ENCODE data around the gene MBTPS2.

The MBTPS2 gene

DNA sequence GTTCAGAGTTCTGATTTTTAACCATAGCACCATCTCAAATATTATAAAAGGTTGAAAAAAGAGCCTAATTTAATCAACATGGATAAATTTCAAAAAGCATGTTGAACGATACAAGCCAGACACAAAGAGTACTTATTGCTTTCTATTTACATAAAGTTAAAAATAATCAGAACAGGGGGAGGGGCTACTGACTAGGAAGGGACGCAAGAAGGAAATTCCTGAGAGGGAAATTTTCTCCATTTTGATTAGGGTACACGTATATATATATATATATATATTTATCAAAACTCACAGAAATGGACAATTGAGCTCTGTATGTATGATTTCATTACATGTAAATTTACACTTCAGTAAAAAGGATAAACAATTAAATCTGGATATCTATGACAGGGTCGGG, 482 bp upstream of the MBTPS2 start:
- TF ChIP-seq SUZ12 (IDR thresholded peaks at IDR 0.05; ENCODE audit: extremely low read depth, insufficient read depth, insufficient read length), result no peak
- TF ChIP-seq ZNF274 (IDR thresholded peaks at IDR 0.05; ENCODE audit: low read depth, low read length), result no peak
- TF ChIP-seq YY1 (IDR thresholded peaks at IDR 0.05; ENCODE audit: insufficient read depth, insufficient read length), result no peak
- peak overlapping the region; percentile 88 for H3K4me3 ChIP-seq (ENCODE audit: insufficient read length, low read depth)
- H3K27me3 ChIP-seq (ENCODE audit: insufficient read depth, insufficient read length), result no peaks in the 10 kb centered on the region
- H3K4me1 ChIP-seq (ENCODE audit: insufficient read depth, insufficient read length), result no peaks in the 10 kb centered on the region
- H3K9ac ChIP-seq (ENCODE audit: insufficient read length, low read depth), result peak overlapping the region; percentile 99
- no peaks in the 10 kb centered on the region for H3K9me3 ChIP-seq (ENCODE audit: insufficient read depth, low read length)
- DNase-seq (ENCODE audit: low read depth, low spot score), result no peak
- H3K36me3 ChIP-seq (ENCODE audit: insufficient read depth, insufficient read length, low read length), result peaks cover 21% of the 10 kb centered on the region

GRCh38 chrX:21840193-21840545, 752 bp downstream of the MBTPS2 start:
- Histone ChIP-seq H3K4me3 (ENCODE audit: insufficient read length, low read depth) (peak overlapping the region; percentile 88), H3K4me1 (ENCODE audit: insufficient read depth, insufficient read length) (no peaks in the 10 kb centered on the region), H3K36me3 (ENCODE audit: insufficient read depth, insufficient read length, low read length) (peaks cover 32% of the 10 kb centered on the region), H3K9ac (ENCODE audit: insufficient read length, low read depth) (peak overlapping the region; percentile 99), H3K9me3 (ENCODE audit: insufficient read depth, low read length) (no peaks in the 10 kb centered on the region), H3K27me3 (ENCODE audit: insufficient read depth, insufficient read length) (no peaks in the 10 kb centered on the region)
- DNase-seq (ENCODE audit: low read depth, low spot score), result no peak
- TF ChIP-seq ZNF274 (IDR thresholded peaks at IDR 0.05; ENCODE audit: low read depth, low read length) (no peak), SUZ12 (IDR thresholded peaks at IDR 0.05; ENCODE audit: extremely low read depth, insufficient read depth, insufficient read length) (no peak), YY1 (IDR thresholded peaks at IDR 0.05; ENCODE audit: insufficient read depth, insufficient read length) (no peak)

DNA sequence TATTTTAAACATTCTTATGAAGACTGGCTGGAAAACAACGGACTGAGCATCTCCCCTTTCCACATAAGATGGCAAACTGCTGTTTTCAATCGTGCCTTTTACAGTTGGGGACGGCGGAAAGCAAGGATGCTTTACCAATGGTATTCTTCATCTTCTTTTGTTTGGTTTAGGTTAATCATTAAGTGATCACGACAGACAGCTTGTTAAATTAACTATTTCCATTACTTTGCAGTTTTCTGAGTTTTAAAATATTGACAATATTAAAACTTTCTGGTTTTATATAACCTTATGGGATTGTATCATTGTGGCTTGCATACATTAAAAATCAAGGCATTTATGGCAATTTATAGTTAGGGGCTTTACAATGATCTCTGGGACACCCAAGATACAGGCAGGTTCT, 3.8 kb downstream of the MBTPS2 start:
- H3K27me3 ChIP-seq (ENCODE audit: insufficient read depth, insufficient read length), result no peaks in the 10 kb centered on the region
- H3K9me3 ChIP-seq (ENCODE audit: insufficient read depth, low read length), result no peaks in the 10 kb centered on the region
- H3K4me3 ChIP-seq (ENCODE audit: insufficient read length, low read depth), result no peak overlapping the region
- H3K9ac ChIP-seq (ENCODE audit: insufficient read length, low read depth), result no peak overlapping the region
- peaks cover 54% of the 10 kb centered on the region for H3K36me3 ChIP-seq (ENCODE audit: insufficient read depth, insufficient read length, low read length)
- no peak for DNase-seq (ENCODE audit: low read depth, low spot score)
- no peaks in the 10 kb centered on the region for H3K4me1 ChIP-seq (ENCODE audit: insufficient read depth, insufficient read length)
- TF ChIP-seq ZNF274 (IDR thresholded peaks at IDR 0.05; ENCODE audit: low read depth, low read length), result no peak

DNA sequence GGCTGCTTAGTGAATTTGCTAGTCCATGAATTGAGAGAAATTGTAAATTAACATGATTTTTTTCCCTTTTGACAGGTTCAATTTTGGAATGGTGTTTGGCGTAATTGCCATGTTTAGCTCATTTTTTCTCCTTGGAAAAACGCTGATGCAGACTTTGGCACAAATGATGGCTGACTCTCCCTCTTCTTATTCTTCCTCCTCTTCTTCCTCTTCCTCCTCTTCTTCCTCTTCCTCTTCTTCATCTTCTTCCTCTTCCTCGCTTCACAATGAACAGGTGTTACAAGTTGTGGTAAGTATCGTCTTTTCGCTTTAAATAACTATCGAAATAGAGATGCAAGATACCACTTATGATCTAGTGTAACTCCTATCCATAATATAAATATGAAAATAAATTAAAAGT, 5.7 kb downstream of the MBTPS2 start:
- H3K36me3 ChIP-seq (ENCODE audit: insufficient read depth, insufficient read length, low read length), result peaks cover 54% of the 10 kb centered on the region
- DNase-seq (ENCODE audit: low read depth, low spot score), result no peak
- H3K9ac ChIP-seq (ENCODE audit: insufficient read length, low read depth), result no peak overlapping the region
- H3K4me3 ChIP-seq (ENCODE audit: insufficient read length, low read depth), result no peak overlapping the region
- no peak for TF ChIP-seq YY1 (IDR thresholded peaks at IDR 0.05; ENCODE audit: insufficient read depth, insufficient read length)
- no peak for TF ChIP-seq SUZ12 (IDR thresholded peaks at IDR 0.05; ENCODE audit: extremely low read depth, insufficient read depth, insufficient read length)
- no peak for TF ChIP-seq ZNF274 (IDR thresholded peaks at IDR 0.05; ENCODE audit: low read depth, low read length)
- H3K27me3 ChIP-seq (ENCODE audit: insufficient read depth, insufficient read length), result no peaks in the 10 kb centered on the region
- H3K9me3 ChIP-seq (ENCODE audit: insufficient read depth, low read length), result no peaks in the 10 kb centered on the region
- no peaks in the 10 kb centered on the region for H3K4me1 ChIP-seq (ENCODE audit: insufficient read depth, insufficient read length)

GRCh38 chrX:21847342-21847741, 7.9 kb downstream of the MBTPS2 start:
- Histone ChIP-seq H3K4me3 (ENCODE audit: insufficient read length, low read depth) (no peak overlapping the region), H3K9ac (ENCODE audit: insufficient read length, low read depth) (no peak overlapping the region), H3K9me3 (ENCODE audit: insufficient read depth, low read length) (no peaks in the 10 kb centered on the region), H3K36me3 (ENCODE audit: insufficient read depth, insufficient read length, low read length) (peaks cover 53% of the 10 kb centered on the region), H3K4me1 (ENCODE audit: insufficient read depth, insufficient read length) (no peaks in the 10 kb centered on the region), H3K27me3 (ENCODE audit: insufficient read depth, insufficient read length) (no peaks in the 10 kb centered on the region)
- DNase-seq (ENCODE audit: low read depth, low spot score), result no peak
- TF ChIP-seq ZNF274 (IDR thresholded peaks at IDR 0.05; ENCODE audit: low read depth, low read length) (no peak), SUZ12 (IDR thresholded peaks at IDR 0.05; ENCODE audit: extremely low read depth, insufficient read depth, insufficient read length) (no peak), YY1 (IDR thresholded peaks at IDR 0.05; ENCODE audit: insufficient read depth, insufficient read length) (no peak)

DNA sequence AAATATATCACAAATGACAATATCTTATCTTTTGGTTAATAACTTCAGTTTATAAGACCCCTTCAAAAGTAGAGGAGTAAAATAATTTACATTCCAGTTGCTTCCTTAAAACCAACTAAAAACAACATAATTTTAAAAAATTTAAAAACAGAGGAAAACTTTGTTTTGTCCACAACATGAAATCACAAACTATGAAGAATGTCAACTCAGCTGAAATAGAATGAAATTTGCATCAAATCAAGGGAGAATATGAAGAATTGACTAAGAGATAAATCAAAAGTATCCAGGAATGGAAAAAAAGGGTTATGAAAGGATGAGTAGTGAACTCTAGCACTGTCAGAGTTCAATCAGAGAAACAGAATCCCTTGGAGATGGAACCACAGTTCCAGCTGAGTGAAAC, 14.2 kb downstream of the MBTPS2 start:
- Histone ChIP-seq H3K27me3 (ENCODE audit: insufficient read depth, insufficient read length) (no peaks in the 10 kb centered on the region), H3K4me3 (ENCODE audit: insufficient read length, low read depth) (no peak overlapping the region), H3K9ac (ENCODE audit: insufficient read length, low read depth) (no peak overlapping the region), H3K4me1 (ENCODE audit: insufficient read depth, insufficient read length) (no peaks in the 10 kb centered on the region), H3K9me3 (ENCODE audit: insufficient read depth, low read length) (no peaks in the 10 kb centered on the region), H3K36me3 (ENCODE audit: insufficient read depth, insufficient read length, low read length) (peaks cover 47% of the 10 kb centered on the region)
- no peak for TF ChIP-seq ZNF274 (IDR thresholded peaks at IDR 0.05; ENCODE audit: low read depth, low read length)
- DNase-seq (ENCODE audit: low read depth, low spot score), result no peak

DNA sequence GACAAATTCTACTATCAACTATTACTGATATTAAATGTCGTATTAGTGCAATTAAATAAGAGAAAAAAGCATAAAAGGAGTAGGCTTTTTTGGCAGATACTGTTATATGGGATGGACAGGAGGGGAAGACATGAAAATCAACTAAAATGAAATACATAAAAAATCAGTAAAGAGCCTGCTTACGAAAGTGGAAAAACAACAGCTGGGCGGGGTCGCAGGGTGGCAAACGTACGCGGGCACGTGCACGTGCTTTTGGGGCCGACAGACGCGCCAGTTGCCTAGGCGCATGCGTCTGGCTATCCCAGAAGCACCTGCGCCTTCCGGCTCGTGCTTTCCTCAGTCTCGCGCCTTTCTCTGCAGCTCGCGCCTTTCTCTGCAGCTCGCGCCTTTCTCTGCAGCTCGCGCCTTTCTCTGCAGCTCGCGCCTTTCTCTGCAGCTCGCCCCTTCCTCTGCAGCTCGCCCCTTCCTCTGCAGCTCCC, 16.6 kb downstream of the MBTPS2 start, which contains the start of gene YY2:
Gene YY2, plus strand, starts transcription at position 51 of the 479 bp plus-strand sequence. CDS start 498 bp downstream, outside the sequence.
- H3K4me3 ChIP-seq (ENCODE audit: insufficient read length, low read depth), result no peak within 1 kb of the TSS
- TF ChIP-seq YY1 (IDR thresholded peaks at IDR 0.05; ENCODE audit: insufficient read depth, insufficient read length) (no peak), SUZ12 (IDR thresholded peaks at IDR 0.05; ENCODE audit: extremely low read depth, insufficient read depth, insufficient read length) (no peak), ZNF274 (IDR thresholded peaks at IDR 0.05; ENCODE audit: low read depth, low read length) (no peak)

DNA sequence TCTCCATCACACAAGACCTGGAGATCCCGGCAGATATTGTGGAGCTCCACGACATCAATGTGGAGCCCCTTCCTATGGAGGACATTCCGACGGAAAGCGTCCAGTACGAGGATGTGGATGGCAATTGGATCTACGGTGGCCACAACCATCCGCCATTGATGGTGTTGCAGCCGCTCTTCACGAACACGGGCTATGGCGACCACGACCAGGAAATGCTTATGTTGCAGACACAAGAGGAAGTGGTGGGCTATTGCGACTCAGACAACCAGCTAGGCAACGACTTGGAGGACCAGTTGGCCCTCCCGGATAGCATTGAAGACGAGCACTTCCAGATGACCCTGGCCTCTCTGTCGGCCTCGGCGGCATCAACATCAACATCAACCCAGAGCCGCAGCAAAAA, 17.1 kb downstream of the MBTPS2 start:
- TF ChIP-seq SUZ12 (IDR thresholded peaks at IDR 0.05; ENCODE audit: extremely low read depth, insufficient read depth, insufficient read length) (no peak), YY1 (IDR thresholded peaks at IDR 0.05; ENCODE audit: insufficient read depth, insufficient read length) (no peak), ZNF274 (IDR thresholded peaks at IDR 0.05; ENCODE audit: low read depth, low read length) (no peak)
- Histone ChIP-seq H3K9me3 (ENCODE audit: insufficient read depth, low read length) (no peaks in the 10 kb centered on the region), H3K9ac (ENCODE audit: insufficient read length, low read depth) (no peak overlapping the region), H3K36me3 (ENCODE audit: insufficient read depth, insufficient read length, low read length) (peaks cover 42% of the 10 kb centered on the region), H3K4me3 (ENCODE audit: insufficient read length, low read depth) (no peak overlapping the region), H3K4me1 (ENCODE audit: insufficient read depth, insufficient read length) (no peaks in the 10 kb centered on the region), H3K27me3 (ENCODE audit: insufficient read depth, insufficient read length) (no peaks in the 10 kb centered on the region)
- DNase-seq (ENCODE audit: low read depth, low spot score), result no peak

More for the DNA sequence above, 16.6 kb downstream of the MBTPS2 start, which contains the start of gene YY2:
- H3K9ac ChIP-seq (ENCODE audit: insufficient read length, low read depth), result no peak within 1 kb of the TSS
- no peaks in the 10 kb centered on the region for H3K4me1 ChIP-seq (ENCODE audit: insufficient read depth, insufficient read length)
- no peaks in the 10 kb centered on the region for H3K27me3 ChIP-seq (ENCODE audit: insufficient read depth, insufficient read length)
- peaks cover 47% of the 10 kb centered on the region for H3K36me3 ChIP-seq (ENCODE audit: insufficient read depth, insufficient read length, low read length)
- no peak for DNase-seq (ENCODE audit: low read depth, low spot score)
- H3K9me3 ChIP-seq (ENCODE audit: insufficient read depth, low read length), result no peaks in the 10 kb centered on the region

Data from NT2/D1 (cell line).